Left forelimb (tissue), 1 donor: ENCODE measurements around the gene ZNF331.
"Not testable (repeated sequence)": the region's sequence is repeated elsewhere in the genome, so short reads cannot be mapped to it uniquely, and the experiment has no call there.

Source experiments
- DNase-seq: peaks from one replicate; pipeline ENCODE4 v3.0.0-alpha.2; 2018; ENCODE audit warnings: low spot score

The ZNF331 gene

DNA sequence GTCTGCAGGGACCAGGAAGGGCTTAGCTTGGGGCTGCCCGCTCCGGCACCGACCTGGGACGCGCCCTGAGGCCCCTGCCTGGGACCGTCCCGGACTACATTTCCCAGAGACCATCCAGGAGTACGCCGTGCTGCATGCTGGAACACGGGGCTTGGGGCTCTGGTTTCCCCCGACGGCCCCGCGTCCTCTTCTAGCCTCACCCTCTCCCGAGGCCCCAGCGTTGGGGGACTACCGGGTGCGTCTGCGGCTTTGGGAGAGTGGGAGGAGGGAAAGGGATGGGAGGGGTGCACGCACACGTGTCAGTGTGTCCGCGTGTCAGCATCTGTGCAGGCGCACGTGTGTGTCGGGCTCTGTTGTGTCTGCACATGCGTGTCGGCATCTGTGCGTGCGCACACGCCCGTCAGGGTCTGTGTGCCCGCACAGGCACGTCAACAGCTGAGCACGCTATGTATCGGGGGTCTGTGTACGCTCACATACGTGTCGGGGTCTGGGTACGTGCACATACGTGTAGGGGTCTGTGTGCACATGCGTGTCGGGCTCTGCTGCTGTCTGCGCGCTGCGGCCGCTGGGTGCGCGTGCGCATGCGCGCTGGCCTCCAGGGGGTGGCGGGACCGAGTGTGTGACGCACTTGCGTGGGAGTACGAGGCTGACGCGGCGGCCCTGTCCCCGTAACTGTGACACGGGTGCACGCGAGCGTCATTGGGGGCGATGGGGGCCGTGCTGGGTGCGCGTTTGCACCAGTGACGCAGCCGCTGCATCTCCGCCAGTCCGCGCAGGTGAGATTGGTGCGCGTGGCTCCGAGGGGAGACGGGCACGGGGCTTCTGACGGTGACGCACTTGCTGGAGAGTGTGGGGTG, at the start of gene ZNF331:
Gene ZNF331 (plus strand): TSS at position 625 of the 857 bp plus-strand sequence. CDS start 31,232 bp downstream, outside the sequence.
- peak; percentile 86 for DNase-seq

DNA sequence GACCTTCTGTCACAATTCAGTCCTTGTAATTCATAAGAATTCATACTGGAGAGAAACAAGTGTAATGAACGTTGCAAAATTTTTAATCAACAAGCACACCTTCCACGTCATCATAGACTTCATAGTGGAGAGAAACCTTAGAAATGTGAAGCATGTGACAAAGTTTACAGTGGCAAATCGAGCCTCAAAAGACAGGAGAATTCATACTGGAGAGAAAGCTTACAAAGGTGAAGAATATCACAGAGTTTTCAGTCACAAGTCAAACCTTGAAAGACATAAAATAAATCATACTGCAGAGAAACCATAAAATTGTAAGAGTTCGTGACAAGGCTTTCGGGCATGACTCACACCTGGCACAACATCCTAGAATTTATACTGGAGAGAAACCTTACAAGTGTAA, 45.8 kb upstream of the ZNF331 start:
- no peak for DNase-seq

DNA sequence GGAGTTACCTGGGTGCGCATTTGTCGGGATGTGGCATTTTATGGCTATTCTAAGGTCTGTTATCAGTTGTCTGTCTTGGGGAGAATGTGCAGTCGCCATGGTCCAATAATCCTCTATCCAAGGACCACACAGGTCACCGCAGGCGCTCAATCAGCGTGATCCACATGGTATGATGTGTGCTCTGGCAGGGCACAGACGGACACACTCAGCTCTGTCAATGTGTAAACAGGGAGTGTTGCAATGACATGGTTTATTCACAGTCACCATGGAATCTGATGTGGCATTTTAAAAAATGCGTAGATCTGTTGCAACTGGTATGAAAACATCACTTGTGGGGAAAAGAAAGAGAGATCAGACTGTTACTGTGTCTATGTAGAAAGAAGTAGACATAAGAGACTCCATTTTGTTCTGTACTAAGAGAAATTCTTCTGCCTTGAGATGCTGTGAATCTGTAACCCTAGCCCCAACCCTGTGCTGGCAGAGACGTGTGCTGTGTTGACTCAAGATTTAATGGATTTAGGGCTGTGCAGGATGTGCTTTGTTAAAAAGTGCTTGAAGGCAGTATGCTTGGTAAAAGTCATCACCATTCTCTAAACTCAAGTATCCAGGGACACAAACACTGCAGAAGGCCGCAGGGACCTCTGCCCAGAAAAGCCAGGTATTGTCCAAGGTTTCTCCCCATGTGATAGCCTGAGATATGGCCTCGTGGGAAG, 40.5 kb upstream of the ZNF331 start:
- not testable (repeated sequence) for DNase-seq

DNA sequence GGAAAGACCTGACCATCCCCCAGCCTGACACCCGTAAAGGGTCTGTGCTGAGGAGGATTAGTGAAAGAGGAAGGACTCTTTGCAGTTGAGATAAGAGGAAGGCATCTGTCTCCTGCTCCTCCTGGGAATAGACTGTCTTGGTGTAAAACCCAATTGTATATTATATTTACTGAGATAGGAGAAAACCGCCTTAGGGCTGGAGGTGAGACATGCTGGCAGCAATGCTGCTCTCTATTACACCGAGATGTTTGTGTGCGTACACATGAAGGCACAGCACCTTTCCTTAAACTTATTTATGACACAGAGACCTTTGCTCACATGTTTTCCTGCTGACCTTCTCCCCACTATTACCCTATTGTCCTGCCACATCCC, 39.9 kb upstream of the ZNF331 start:
- not testable (repeated sequence) for DNase-seq

DNA sequence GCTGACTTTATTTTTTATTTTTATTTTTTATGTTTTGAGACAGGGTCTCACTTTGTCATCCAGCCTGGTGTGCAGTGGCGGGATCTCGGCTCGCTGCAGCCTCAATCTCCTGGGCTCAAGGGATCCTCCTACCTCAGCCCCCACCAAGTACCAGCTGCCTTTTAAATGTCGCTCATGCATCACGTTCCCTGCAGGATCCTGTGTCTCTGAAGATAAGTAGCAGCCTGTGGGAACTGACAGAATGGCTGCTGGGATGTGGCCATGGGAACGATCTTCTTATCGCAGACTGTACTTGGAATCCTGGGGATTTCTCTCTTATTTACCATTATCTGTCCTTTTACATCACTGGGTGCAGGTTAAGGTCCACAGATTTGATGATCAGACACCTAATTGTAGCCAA, 34.8 kb upstream of the ZNF331 start:
- not testable (repeated sequence) for DNase-seq

DNA sequence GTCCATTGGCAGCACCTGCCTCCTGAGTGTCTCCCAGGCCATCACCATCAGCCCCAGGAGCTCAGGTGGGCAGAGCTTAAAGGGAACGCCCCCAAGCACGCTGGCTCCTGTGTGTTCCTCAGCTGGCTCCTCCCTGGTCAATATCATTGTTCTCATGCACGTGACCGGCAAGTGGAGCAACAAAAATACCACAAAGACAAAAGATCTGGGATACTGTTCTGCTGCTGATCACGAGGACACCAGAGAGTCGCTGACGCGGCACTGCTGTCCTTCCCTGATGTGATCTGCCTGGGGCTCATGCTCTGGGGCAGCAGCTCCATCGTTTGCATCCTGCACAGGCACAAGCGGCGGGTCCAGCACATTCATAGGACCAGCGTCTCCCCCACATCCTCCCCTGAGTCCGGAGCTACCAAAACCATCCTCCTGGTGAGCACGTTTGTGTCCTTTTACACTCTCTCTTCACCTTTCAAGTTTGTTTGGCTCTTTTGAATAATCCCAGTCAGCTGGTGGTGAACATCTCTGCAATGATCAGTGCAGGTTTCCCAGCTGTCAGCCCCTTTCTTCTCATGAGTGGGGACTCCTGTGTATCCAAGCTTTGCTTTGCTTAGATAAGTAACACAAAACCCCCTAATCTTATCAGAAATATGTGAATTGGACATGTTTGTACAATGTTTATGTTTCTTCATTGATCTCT, 34.1 kb upstream of the ZNF331 start:
- not testable (repeated sequence) for DNase-seq

DNA sequence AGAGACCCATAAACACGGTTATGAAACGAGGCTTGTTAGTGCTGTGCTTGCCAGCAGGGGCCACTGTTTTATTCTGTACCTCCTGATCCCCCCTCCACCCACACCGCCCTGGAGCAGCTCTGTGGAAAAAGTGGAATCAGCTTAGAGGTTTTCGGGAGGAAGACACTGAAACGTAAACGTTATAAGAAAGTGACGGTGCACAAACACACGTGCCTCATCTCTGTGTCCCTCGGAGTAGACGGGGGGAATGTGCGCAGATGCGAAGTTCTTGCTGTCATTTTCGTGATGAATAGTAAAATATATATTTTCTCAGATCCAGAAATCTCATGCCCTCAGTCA, 33.6 kb upstream of the ZNF331 start:
- DNase-seq, result not testable (repeated sequence)

DNA sequence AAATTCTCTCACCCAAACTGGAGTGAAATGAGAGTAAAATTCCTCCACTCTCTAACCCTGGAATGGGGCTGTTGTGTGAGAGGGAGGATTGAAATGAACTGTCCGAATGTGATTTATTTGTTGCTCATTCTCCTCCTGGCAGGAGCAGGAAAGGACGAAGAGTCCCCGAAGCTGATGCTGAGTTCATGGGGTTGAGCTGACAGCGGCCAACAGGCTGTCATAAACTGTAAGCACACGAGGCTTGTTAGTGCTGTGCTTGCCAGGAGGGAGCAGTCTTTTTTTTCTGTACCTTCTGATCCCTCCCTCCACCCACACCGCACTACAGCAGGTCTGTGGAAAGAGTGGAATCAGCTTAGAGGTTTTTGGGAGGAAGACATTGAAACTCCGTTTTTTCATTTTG, 33.1 kb upstream of the ZNF331 start:
- no peak for DNase-seq

DNA sequence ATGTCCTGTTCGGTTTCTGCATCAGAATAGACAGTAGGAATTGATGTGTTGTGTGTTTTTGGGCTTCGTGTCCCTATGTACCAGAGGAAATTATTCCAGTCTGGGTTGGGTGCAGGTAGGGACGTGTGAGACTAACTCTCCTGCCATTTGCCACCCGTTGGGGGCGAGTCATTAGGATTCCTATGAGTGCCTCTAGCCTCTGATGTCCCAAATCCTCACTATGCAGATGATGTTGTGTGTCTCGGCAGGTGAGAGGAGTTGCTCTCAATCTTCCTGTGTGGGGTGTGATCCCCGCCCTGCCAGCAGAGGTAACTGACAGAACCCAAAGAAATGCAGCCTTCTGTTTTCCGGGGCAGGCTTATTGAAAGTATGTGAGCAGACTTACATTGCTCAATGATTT, 31.2 kb upstream of the ZNF331 start:
- DNase-seq, result no peak

DNA sequence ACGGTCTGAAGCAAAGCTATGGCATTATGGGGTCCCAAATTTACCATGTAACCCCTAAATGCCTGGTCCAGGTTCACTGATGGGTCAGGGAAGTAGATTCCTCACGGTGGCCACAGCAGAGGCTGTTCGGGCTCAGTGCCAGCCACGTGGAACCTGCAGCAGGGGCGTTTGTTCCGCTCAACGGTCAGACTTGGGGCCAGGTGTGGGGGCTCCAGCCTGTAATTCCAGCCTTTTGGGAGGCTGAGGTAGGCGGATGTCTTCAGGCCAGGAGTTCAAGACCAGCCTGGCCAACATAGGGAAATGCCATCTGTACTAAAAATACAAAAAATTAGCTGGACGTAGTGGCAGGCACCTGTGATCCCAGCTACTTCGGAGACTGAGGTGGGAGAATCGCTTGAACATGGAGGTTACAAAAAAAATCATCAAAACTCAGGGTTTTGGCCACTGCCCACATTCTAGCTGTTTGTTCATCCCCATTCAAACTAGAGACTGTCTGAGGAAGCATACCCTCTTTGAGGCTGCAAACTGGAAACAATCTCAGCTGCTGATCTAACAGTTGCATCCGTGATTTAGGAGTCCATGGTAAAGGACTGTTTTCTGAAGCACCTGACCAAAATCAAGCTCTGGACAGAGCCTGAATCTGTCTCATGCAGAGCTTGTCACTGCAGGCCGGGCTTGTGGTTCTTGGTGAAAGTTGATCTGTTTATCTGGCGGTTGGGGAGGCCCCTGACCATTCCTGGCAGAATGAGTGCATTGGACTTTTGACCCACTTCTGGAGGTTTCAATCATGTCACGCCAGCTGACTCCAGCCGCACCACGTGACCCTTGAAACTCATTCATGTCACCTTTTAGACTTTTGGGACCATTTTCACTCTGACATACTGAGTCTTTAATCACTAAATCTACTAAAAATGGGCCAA, 30.2 kb upstream of the ZNF331 start:
- DNase-seq, result no peak

DNA sequence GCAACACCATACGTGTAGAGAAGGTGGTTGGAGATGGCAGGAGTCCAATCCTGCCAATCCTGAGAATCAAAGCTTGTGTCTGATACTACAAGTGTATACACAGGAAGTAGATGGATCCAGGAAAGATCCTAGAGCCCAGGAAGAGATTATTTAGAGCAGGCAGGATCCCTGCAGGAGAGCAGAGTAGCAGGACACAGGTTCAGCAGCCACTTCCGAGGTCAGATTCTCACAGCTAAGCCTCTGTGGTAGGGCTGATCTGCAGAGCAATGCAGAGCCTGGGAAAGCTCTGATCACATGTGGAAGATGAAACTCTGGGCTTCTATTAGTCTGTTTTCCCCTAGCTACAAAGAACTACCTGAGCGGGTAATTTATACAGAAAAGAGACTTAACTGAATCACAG, 28.5 kb upstream of the ZNF331 start:
- DNase-seq, result no peak

DNA sequence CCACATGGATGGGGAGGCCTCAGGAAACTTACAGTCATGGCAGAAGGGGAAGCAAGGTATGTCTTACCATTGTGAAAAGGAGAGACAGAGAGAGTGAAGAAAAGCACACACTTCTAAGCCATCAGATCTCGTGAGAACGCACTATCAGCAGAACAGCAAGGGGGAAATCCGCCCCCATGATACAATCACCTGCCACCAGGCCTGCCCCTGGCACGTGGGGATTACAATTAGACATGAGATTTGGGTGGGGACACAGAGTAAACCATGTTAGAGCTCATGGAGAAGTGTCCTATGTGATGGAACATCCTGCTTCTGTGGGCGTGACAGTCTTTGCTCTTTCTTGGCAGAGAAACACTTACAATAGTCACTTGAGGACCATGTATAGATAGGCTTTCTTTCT, 28.1 kb upstream of the ZNF331 start:
- DNase-seq, result no peak

DNA sequence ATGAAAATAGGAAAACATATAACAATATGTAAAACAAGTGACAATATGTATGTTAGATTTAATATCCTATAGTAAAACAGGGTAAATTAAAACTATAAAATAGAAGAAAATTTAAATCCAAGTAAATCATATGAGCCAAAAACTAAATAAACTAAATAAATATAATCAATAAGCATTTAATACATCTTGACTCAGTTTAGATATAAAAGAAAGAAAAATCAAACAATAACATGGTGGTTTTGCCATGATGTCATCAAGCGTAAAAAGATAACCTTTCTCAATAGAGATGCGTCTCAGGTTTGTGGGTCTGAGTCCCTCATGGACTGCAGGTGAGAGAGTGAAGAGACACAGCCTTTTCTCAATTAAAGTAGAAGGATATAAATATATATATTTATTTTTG, 26.6 kb upstream of the ZNF331 start:
- DNase-seq, result no peak

DNA sequence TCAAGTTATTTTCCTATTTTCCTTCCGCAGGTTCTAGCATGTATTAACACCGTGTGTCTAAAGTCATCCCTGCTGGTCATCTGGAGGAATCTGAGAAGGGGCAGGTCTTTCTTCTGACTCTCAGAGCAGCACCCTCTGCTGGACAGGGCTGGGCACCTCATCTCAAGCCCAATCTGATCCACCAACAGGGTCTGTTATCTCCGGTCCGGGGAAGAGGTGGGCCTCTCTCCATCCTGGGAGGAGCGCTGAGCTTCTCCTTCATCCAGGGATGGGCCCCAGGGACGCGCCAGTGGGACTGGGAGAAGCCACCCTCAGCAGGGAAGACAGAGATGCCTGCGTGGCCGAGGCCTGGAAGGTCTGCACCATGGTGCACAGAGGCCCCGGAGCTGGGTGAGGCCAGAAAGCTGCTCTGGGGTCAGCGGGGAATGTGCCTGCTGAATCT, 26.0 kb upstream of the ZNF331 start:
- DNase-seq, result no peak

DNA sequence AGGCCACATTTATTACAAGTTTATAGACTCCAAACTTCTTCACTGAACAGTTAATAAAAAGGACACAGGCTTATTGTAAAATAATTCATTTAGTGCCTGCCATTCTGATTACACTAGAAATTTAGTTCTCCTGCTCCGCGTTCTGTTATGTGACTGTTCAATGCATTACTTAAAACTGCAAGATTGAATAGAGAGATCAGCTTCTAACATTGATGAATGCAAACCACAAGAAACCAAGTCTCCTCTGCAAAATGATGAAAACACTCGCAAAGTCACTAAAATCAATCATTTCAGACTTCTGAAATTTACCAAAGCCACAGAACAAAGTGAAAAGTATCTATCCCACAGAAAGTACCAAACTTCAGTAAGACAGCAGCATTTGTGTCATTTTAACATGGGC, 22.9 kb upstream of the ZNF331 start:
- DNase-seq, result not testable (repeated sequence)

DNA sequence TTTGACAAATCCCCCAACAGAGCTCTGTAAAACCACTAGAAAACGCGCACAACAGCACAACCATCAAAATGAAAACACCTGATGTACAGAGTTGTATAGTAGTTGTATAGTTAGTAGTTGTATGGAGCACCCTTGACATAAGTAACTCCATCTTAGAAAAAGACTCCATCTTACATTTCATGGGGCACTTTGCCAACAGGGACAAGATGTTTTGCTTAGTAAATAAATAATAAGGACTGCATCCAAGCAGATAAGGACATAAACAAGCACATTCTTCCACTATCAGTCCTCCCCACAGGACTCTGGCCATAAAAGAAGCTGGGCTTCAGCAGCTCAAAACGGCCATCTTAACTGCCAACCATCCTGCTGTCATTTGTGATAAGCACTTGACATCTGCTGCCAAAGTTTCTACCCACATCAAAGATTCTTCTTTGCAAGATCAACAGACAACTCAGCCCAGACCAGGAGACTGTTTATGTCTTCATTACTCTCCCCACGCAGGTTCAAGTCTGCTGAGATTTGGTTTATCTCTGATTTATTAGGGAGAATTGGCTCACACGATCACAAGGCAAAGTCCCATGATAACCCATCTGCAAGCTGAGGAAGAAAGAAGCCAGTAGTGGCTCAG, 20.7 kb upstream of the ZNF331 start:
- no peak for DNase-seq

DNA sequence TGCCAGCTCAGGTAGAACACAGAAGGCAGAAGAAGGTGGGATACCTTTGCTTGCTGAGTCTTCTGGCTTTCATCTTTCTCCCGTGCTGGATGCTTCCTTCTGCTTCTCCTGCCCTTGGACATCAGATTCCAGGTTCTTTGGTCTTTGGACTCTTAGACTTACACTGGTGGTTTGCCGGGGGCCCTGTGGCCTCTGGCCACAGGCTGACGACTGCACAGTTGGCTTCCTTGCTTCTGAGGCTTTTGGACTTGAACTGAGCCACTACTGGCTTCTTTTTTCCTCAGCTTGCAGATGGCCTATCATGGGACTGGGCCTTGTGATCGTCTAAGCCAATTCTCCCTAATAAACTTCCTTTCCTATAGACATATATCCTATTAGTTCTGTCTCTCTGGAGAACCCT, 19.8 kb upstream of the ZNF331 start:
- no peak for DNase-seq

DNA sequence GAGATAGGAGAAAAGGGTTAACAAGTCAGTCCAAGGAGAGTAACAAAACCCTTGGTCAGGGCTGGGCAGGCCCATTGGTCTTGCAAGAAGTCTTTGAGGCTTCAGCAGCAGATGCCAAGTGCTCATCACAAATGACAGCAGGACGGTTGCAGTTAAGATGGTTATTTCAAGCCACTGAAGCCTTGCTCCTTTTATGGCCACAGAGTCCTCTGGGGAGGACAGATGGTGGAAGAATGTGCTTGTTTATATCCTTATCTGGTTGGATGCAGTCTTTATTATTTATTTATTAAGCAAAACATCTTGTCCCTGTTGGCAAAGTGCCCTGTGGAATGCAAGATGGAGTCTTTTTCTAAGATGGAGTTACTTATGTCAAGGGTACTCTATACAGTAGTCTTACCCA, 19.2 kb upstream of the ZNF331 start:
- no peak for DNase-seq

DNA sequence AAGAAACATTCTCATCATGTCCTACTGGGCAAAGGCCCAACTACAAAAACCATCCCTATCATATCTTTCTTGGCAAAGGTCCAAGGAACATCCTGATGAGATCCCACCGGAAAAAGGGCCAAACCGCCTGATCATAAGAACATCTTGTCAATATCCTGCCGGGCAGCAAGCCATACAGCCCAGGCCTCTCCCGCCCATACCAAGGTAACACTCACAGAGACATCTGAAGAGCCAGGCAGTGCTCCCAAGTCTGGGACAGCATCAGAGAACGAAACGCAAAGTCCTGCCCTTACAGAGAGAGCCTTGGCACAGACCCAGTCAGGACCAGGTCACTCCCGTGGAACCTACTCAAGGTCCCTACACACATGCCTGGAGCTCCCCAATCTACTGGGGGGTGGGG, 18.5 kb upstream of the ZNF331 start:
- no peak for DNase-seq

DNA sequence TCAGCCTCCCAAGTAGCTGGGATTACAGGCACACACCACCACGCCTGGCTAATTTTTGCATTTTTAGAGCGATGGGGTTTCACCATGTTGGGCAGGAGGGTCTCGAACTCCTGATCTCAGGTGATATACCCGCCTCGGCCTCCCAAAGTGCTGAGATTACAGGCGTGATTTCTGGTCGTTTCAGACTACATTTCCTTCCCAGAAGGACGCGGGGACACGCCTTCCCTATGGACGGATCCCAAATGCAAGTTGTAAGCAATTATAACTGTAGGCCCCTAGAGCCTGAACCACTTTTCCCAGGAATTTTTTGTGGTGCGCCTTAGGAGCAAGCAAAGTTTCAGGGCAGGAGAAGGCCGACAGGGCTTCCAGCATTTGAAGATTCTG, 17.8 kb upstream of the ZNF331 start:
- no peak for DNase-seq
